ENCODE data around the gene CNTNAP2.
"Not testable (repeated sequence)": the region's sequence is repeated elsewhere in the genome, so short reads cannot be mapped to it uniquely, and the experiment has no call there.

CNTNAP2 gene

GRCh38 chr7:146889806-146890555 is 773.4 kb downstream of the CNTNAP2 start:
- no peak for DNase-seq (ENCODE audit: low read depth)

GRCh38 chr7:146892151-146892550 is 775.5 kb downstream of the CNTNAP2 start:
- DNase-seq (ENCODE audit: low read depth), result no peak

DNA sequence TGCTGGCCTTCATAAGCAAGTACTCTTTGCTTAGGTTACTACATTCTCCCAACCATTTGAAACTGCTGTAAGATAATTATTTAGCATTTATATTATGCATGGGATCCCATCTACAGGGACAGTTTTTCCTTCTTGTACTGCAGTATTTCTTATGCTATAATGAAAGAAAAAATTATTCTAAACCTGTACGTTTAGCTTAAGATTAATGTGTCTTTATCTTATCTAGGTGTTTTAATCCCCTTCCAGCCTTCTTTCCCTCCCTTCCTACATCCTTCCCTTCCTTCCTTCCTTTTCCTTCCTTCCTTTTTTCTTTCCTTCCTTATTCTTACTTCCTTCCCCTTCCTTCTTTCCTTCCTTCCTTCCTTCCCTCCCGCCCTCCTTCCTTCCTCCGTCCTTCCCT is 778.3 kb downstream of the CNTNAP2 start:
- no peak for DNase-seq (ENCODE audit: low read depth)

GRCh38 chr7:146902266-146902665 is 785.7 kb downstream of the CNTNAP2 start:
- no peak for DNase-seq (ENCODE audit: low read depth)

- no peak for DNase-seq (ENCODE audit: low read depth)
Measured at GRCh38 chr7:146902728-146903127, 786.1 kb downstream of the CNTNAP2 start.

DNA sequence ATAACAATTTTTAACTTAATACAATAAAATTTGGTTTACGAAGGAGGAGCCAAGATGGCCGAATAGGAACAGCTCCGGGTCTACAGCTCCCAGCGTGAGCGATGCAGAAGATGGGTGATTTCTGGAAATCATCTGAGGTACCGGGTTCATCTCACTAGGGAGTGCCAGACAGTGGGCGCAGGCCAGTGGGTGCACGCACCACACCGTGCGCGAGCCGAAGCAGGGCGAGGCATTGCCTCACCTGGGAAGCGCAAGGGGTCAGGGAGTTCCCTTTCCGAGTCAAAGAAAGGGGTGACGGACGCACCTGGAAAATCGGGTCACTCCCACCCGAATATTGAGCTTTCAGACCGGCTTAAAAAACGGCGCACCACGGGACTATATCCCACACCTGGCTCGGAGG is 789.1 kb downstream of the CNTNAP2 start:
- DNase-seq (ENCODE audit: low read depth), result not testable (repeated sequence)

- DNase-seq (ENCODE audit: low read depth), result no peak
Measured at GRCh38 chr7:146922782-146923181, 806.2 kb downstream of the CNTNAP2 start.

- DNase-seq (ENCODE audit: low read depth), result no peak
Measured at GRCh38 chr7:146926841-146927240, 810.2 kb downstream of the CNTNAP2 start.

DNA sequence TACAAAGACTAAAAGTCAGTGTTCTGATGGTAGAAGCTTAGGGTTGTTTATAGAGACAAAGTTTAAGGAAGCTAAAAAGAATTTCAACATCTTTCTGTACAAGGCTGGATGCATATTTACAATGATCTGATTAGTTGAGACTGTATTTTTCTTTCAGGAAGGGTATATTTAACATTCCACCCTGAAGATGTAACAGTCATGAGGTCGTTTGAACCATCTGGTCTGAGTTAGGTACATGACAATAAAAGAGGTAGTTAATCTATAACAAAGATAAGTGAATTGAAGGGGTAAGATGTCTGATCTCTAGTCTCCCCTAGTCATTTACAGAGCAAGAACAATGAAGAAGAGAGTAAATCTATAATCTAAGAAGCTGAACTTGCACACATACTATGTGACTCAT is 821.2 kb downstream of the CNTNAP2 start:
- DNase-seq (ENCODE audit: low read depth), result no peak

GRCh38 chr7:146943483-146943882 is 826.9 kb downstream of the CNTNAP2 start:
- no peak for DNase-seq (ENCODE audit: low read depth)

DNA sequence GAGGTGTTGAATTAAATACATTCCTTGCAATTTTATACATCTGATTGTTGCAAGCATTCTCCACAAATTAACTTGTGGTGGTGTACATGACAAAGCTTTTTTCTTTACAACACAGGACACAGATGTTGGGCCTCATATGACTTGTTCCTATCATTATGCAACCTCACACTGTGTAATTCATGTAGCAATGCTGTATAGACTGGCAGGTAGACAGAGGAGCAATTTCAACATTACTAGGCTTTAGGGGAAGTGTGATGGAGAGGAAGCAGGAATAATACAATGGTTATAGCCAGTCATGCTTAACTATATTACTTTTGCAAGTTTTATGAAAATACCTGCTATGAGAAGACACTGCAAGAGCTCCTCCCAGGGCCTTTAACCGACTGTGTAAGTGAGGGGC is 832.1 kb downstream of the CNTNAP2 start:
- DNase-seq (ENCODE audit: low read depth), result no peak

DNA sequence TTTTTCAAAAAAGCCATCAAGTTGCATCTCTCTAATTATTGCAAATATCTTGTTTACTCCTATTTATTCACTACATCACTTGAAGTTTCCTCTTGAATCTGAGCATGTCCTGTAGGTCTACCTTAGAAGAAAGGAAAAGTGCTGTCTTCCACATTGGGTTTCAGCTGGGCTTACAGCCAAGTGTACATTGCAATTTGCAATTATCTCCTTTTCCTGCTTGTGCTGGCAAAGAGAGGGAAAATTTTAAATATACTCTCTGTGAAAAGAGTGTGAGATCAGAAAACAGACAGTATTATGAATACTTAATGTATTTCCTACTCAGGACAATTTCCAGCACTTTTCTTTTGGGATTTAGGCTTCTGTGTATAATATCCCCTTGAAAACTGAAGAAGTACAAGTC is 839.7 kb downstream of the CNTNAP2 start:
- no peak for DNase-seq (ENCODE audit: low read depth)

DNA sequence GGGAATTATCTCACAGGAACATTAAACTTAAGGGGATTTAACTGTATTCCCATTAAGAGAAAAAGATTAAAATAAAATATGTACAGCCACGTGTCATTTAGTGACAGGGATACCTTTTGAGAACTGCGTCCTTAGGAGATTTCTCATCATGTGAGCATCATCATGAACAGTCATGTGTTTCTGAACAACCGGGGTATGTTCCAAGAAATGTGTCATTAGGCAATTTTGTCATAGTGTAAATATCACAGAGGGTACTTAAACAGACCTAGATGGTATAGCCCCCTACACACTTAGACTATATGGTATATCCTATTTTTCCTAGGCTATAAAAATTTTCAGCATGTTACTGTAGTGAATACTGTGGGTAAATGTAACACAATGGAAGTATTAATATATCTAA is 840.3 kb downstream of the CNTNAP2 start:
- no peak for DNase-seq (ENCODE audit: low read depth)

GRCh38 chr7:146960773-146961391 is 844.3 kb downstream of the CNTNAP2 start:
- DNase-seq (ENCODE audit: low read depth), result no peak

GRCh38 chr7:146961617-146962016 is 845.0 kb downstream of the CNTNAP2 start:
- no peak for DNase-seq (ENCODE audit: low read depth)

DNA sequence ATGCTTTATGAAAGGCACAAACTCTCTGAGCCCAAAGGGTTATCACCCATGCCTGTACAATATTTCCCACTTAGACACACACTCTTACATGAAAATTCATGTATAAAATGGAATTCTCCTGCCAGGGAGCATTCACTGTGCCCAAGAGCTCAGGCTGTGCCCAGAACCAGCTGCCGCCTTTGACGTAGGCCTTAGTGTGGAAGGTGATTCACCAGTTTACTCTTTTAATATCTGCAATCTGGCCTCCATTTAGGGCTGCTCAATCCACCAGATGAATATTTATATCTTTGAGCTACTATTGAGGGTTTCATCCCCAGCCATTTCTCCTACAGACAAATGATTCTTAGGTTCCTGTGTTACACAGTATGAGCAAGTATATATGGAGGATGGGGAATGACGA is 849.7 kb downstream of the CNTNAP2 start:
- no peak for DNase-seq (ENCODE audit: low read depth)

DNA sequence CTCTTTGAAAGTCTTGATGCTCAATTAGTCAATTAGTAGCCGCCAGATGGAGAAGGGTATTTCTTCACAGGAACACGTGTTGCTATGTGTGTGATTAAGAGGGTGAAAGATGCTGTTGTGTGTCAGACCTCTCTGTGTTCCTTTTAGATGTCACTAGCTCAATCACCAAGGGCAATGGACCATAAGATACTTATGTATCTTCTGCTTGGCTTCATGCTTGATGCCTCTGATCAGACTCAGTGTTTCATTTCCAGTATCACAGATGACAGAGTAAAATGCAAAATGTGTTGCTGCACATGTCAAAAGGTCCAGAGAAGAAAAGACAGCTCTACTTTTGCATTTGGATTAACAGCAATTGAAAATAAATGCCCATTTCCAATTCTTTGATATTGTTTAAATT is 865.9 kb downstream of the CNTNAP2 start:
- DNase-seq (ENCODE audit: low read depth), result no peak

DNA sequence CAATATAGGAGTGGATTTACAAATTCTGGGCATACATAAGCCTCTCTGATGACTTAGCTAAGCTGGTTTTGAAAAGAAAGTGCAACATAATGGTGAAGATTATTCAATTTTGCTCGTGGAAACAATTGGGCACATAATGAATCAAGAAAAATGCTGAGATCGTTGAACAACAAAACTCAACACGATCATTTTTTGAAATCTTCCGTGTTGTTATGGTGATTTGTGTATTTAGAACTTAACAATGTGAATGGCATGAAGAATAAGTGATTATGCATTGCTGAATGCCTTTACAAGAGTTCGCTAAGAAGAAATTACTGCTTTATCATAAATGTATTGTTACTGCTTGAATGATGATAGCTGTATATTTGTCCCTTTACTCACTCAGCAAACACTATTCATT is 875.0 kb downstream of the CNTNAP2 start:
- DNase-seq (ENCODE audit: low read depth), result no peak

GRCh38 chr7:146993764-146994163 is 877.2 kb downstream of the CNTNAP2 start:
- DNase-seq (ENCODE audit: low read depth), result no peak

DNA sequence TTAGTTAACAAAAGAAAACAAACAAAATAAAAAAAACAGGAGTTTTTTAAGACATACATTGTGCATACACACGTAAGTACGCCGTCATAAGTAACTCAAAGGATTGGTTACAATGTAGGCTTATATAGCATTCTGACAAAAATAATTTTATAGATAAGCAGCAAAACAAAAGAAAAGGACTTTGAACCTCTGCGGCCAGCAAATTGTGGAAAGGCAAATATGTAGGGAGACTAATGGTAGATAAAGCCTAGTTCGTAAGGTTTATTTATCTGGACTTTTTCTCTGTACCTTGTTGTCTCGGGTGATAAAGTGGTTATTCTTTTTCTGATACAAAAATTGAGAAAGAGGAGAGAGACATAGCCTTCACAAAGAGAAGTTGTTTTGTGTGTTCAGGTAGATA is 891.9 kb downstream of the CNTNAP2 start:
- DNase-seq (ENCODE audit: low read depth), result no peak

GRCh38 chr7:147012666-147013065 is 896.1 kb downstream of the CNTNAP2 start:
- no peak for DNase-seq (ENCODE audit: low read depth)

GRCh38 chr7:147013825-147014224 is 897.2 kb downstream of the CNTNAP2 start:
- DNase-seq (ENCODE audit: low read depth), result no peak

GRCh38 chr7:147014286-147014955 is 897.8 kb downstream of the CNTNAP2 start:
- DNase-seq (ENCODE audit: low read depth), result no peak
